ENCODE data around the gene RPGRIP1L.
"Not testable (repeated sequence)": the region's sequence is repeated elsewhere in the genome, so short reads cannot be mapped to it uniquely, and the experiment has no call there.

Gene RPGRIP1L

GRCh38 chr16:53711390-53711789 is 7.7 kb upstream of the RPGRIP1L start:
- DNase-seq: no peak

DNA sequence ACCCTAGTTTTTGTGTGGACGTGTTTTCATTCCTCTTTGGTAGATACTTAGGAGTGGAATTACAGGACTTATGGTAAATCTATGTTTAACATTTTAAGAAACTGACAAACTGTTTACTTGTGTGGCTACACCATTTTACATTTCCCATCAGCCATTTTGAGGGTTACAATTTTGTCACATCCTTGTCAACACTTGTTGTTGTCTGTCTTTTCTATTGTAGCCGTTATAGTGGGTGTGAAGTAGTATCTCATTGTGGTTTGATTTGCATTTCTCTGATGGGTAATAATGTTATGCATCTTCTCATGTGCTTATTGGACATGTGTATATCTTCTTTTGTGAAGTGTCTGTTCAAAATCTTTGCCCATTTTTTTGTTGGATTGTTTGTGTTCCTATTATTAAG is 4.8 kb upstream of the RPGRIP1L start:
- no peak for DNase-seq

DNA sequence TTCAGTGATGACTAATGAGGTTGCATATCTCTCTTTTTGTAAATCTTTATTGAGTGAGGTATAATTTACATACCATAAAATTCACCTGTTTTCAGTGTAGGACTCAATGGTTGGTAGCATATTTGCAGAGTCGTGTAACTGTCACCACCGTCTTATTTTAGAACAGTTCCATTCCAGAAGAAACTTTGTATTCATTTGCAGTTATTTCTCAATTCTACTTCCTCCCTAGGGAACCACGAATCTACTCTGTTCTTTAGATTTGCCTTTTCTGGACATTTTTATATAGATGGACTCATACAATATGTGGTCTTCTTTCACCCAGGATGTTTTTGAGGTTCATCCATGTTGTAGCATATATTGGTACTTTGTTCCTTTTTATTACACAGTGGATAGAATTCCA is 4.0 kb upstream of the RPGRIP1L start:
- DNase-seq: no peak

- no peak for DNase-seq
Observed at GRCh38 chr16:53704445-53704813, 770 bp upstream of the RPGRIP1L start.

- DNase-seq: not testable (repeated sequence)
Observed at GRCh38 chr16:53698271-53698670, 5.4 kb downstream of the RPGRIP1L start.

GRCh38 chr16:53695070-53695469 is 8.6 kb downstream of the RPGRIP1L start:
- no peak for DNase-seq

DNA sequence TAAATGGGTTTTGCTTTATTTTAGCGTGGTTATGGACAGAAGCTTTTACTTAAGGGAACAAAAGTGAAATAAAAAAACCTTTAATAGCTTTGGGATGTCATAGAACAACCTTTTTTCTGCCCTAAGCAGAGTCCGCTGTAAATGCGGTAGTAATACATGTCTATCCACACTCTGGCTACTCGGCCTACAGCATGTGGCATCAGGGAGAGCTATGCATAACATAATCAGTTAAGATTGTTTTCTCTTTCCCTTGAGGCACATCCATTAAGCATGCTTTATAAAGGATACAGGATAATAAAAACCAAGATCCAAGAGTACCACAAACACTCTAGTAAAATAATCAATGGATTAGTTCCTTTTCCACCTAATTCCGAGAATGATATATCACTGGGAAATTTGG is 10.3 kb downstream of the RPGRIP1L start:
- no peak for DNase-seq

- DNase-seq: no peak
Observed at GRCh38 chr16:53692146-53692545, 11.5 kb downstream of the RPGRIP1L start.

DNA sequence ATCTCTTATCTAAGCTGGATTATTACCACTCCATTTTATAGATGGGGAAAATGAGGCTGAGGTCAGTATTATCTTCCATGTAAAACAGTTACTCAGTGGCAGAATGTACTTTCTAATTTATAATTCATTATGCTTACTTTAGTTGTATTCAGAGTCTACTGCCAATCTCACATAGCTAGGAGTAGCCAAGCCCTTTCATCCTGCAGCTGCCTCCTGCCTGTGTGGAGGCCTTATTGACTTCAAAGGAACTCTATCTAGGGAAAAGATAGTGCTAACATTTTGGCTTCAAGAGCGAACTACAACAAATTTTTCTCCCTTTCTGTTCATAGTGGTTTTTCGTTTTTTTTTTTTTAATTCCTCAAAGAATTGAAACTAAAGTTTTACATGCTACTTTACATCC is 12.9 kb downstream of the RPGRIP1L start:
- DNase-seq: no peak

DNA sequence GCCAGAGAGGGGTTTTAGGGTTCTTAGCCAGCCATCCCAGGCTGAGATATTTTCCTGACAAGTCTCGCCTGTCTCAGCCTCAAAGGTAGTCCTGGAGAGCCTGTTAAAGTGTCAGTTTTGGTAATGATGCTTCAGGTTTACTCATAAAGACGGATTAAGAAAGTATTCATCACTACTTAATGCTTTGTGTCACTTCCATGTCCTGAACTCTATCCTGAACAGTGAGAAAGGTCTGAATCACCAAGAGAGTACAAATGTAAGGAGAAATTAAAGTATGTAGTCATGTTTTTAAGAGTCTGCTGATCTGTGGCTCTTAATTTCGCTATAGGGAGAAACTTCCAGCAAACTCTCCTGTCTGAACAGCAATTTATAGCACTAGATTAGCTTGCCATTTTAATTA is 14.0 kb downstream of the RPGRIP1L start:
- no peak for DNase-seq

DNA sequence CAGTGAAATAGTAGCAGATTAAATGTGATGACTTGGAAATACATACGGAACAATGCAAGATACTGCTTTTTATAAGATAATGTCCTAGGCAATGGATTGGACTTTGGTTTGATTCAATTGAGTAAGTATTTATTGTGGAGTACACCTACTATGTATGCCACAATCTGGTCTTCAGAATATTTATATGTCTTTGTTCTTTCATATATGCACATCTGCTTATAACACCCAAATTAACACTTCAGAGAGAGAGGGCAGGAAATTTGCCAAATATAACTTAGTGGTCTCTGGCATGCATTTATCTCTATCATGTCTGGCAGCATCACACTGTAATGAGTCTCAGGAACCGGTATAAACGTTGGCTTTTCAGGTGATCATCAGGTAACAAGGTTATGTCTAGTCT is 16.9 kb downstream of the RPGRIP1L start:
- DNase-seq: no peak

DNA sequence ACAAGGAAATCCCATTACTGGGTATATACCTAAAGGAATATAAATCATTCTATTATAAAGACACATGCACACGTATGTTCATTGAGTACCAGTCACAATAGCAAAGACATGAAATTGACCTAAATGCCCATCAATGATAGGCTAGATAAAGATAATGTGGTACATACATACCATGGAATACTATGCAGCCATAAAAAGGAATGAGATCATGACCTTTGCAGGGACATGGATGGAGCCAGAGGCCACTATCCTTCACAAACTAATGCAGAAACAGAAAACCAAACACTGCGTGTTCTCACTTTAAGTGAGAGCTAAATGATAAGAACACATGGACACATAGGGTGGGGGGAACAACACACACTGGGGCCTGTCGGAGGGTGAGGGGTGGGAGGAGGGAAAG is 18.3 kb downstream of the RPGRIP1L start:
- not testable (repeated sequence) for DNase-seq

DNA sequence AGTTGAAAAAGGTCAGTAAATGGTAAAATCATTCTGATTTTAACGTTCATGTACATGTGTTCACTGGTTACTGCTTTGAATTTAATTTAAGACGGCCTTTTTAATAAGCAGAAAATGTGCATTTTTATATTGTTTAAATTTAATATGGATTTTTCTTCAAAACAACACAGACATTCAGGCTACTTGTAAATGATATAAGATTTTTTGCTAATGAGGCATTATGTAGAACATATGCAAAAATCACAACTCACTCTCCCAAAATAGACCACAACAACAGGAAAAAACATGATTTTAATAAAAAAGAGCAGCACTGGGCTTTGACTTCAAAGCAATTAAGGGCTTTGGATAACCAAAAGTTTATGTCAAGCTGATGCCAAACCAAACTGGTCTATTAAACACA is 22.3 kb downstream of the RPGRIP1L start:
- no peak for DNase-seq

DNA sequence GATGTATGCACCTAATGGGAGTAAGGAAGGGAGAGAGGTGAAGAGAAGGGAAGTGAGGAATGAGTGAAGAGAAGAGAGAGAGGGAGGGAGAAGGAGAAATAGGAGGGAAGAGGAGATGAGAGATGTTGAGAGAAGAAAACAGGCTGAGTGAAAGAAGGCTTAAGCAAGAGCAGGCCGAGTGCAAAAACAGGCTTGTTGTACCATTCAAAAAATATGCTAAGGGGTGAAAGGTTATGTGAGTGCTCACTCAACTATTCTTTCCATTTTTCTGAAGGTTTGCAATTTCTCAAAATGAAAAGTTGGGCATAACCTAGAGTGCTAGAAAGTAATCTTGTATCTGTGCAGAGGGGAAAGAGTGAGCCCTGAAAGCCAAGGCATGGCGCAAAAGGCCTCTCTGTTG is 22.9 kb downstream of the RPGRIP1L start:
- no peak for DNase-seq

GRCh38 chr16:53678756-53679343 is 24.8 kb downstream of the RPGRIP1L start:
- DNase-seq: no peak

GRCh38 chr16:53678155-53678554 is 25.5 kb downstream of the RPGRIP1L start:
- no peak for DNase-seq

DNA sequence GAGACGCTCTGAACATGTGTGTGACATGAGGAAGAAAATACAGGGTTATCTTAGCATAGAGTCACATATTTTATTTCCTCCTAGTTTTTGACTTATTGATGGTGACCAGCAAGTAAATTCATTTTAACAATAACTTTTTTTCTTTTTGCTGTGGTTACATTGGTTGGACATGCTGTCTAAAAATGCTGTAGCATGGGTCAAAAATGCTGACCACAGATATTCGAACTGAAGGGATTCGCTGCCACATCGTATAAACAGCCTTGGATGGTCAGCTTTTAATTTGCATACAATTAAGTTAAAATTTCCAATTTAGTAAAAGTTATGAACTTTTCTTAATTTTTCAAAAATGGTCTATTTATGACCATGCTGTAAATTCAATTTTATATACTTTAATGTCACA is 30.5 kb downstream of the RPGRIP1L start:
- no peak for DNase-seq

GRCh38 chr16:53672461-53672860 is 31.2 kb downstream of the RPGRIP1L start:
- DNase-seq: no peak

DNA sequence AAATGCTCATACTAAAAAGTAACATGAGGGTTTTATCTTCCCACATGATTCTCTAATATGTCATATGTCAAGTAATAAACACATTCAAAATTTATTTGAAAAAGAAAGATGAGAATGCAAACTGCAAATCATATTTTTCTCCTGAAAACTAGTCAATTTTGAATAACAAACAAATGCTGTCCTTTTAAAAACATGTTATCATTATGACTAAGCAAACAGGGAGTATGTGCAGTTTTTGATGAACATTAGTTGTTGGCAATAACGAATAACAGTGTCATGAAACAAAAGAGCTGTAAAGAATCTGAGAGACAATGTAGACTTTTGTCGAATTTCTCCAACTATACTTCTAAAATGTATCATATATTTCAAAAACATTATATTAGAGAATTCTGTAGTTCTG is 34.8 kb downstream of the RPGRIP1L start:
- no peak for DNase-seq

DNA sequence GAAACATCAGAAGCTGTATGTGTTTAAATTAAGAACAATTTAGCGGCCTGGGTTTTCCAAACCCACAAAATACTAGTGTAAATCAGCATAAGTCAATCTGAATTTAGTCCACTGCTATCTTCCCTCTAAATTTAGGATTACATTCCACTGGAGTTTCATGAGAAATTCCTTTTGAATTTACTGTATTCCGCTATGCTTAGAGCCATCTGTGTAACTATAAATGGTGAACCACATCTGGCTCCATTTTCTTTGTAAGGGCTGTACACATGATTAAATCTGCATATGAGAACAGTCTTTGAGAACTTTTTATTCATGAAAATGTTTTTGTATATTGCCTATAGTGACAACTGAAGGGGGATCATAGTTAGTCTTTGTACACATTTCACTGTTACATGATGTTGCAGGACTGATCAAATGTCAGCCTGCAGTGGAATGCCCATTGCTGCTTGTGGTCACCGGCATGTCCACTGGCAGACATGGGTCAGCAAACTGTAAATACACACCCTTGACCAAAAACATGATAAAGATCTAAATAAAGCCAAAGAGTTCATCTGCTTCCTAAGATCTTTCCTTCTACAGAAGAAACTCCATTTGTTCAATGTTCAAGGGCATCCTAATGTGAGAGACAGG is 36.8 kb downstream of the RPGRIP1L start:
- DNase-seq: no peak

DNA sequence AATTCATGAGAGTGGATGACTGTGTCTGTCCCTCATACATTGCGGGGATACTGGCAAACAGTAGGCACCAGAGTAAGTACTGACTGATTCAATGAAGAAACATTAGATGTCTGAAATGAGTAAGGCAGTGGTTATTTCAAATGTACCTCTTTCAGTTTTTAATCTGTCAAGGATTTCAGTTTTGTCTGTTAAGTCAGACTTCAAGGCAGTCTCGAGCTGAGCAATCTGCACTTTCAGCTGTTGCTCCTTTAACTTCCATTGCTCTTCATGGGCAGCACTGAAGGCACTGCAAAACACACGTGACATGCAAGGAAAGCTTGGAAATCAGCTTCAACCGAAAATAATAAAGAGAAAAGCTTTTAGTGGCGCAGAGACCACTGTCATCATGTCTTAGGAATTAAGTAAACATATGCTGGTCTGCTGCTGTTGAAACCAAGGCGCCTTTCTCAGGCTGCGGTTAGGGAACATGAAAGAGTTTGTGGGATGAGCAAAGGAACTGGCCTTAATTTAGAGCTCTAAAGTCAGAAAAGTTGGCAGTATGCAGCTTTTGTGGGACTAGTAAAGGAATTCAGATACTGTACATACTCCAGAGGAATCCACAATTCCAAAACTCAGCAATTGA is 38.8 kb downstream of the RPGRIP1L start:
- DNase-seq: no peak

- DNase-seq: no peak
Observed at GRCh38 chr16:53662072-53662471, 41.6 kb downstream of the RPGRIP1L start.

GRCh38 chr16:53654946-53655345 is 48.7 kb downstream of the RPGRIP1L start:
- DNase-seq: no peak

DNA sequence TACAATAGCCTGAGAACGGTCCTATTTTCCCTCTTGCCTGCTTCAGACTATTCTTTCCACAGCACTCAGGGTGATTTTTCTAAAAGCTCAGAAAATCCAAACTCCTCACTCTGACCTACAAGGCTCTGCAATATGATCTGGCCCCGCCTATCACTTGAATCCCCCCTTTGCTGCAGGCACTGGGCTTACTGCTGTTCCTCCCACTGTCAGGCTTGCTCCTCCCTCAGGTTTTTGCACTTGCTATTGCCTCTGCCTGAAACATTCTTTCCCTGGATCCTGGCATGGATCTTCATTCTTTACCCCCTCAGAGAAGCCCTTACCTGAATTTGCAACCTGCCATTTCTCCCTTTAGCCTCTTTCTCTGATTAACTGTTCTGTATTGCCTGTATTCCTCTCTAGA is 52.3 kb downstream of the RPGRIP1L start:
- no peak for DNase-seq

DNA sequence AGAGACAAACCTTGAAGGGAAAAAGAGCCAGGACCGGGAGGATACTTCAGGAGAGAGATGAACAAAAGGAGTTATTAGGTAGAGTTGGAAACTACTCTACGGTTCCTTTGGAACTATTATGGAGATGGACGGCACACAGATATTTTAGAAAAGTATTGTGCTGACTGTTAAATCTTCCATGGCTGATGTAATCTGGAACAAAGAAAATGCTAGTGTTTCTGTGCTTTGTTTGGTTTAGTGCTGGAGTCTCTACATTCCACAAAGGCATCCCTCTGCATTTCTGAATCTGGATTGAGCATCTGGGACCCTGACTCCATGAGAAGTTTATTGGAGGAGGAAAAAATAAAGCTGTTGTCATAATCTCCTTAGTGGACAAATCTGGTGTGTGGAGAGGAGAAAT is 57.2 kb downstream of the RPGRIP1L start:
- no peak for DNase-seq
